Measurements from ENCODE around the gene SEC14L6.

GRCh38 chr22:30535182-30535581 lies 11.4 kb downstream of the SEC14L6 start:
- TF ChIP-seq YY1 (IDR thresholded peaks at IDR 0.05; ENCODE audit: insufficient read depth, insufficient read length) (no peak), ZNF274 (IDR thresholded peaks at IDR 0.05; ENCODE audit: low read depth, low read length) (no peak), SUZ12 (IDR thresholded peaks at IDR 0.05; ENCODE audit: extremely low read depth, insufficient read depth, insufficient read length) (no peak)

Data from NT2/D1 (cell line).